Cardiac fibroblast (primary cell): ENCODE results near the gene NUDT19.
"Not testable (repeated sequence)": the region's sequence is repeated elsewhere in the genome, so short reads cannot be mapped to it uniquely, and the experiment has no call there.

Experiments
- DNase-seq, 2 donors: peaks; one replicate each; pipeline versions ENCODE4 v3.0.0 to v3.0.0-alpha.2; 2010; ENCODE audit warnings: low read depth in 2 of 2
- H3K4me3 ChIP-seq, 2 donors: replicated peaks in 1 of 2; 1 replicate in 1 of 2; 2 replicates in 1 of 2; pipeline ENCODE4 v1.5.1; 2011; ENCODE audit warnings: low read depth in 2 of 2, low read length in 2 of 2, mild to moderate bottlenecking in 2 of 2, moderate library complexity in 1 of 2
- TF ChIP-seq, protein P1 (sequence below): IDR thresholded peaks from one replicate; pipeline ENCODE4 v1.5.1; 2011; ENCODE audit warnings: low read depth, mild to moderate bottlenecking, low read length, inconsistent platforms

NUDT19 gene

DNA sequence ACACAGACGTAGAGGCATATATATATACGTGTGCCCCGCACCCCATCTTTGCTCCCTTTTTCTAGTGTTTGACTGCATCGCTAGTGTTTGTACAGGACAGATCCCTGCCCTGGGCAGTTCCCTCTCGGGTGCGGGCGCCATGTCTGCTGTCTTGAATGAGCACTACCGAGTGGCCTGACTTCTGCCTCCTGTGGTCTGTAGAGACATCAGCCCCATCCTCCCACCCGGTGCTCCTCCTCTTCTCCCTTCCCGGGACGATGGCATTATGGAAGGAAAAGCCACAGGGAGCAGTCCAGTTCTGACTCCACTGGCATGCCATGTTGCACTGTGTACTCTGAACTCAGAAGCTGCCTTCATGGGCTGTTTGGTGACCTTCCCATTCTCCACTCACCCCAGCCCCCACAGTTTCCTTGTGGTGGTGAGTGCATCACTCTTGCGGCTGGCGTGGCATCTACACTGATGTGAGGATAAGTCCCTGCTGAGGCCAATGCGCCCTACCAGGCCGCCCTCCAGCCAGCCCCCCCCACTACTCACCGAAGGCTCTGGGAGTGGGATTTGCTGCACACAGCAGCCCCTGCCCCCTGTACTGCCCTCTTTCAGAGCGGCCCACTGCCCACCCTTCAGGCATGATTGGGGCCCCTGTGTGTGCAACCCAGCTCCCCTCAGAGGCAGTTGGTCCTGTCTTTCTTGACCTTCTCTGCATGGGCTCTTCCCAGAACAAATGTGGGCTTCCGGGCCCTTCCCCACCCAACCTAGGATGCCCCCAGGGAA, 53.1 kb downstream of the NUDT19 start:
- TF ChIP-seq, protein P1, sequence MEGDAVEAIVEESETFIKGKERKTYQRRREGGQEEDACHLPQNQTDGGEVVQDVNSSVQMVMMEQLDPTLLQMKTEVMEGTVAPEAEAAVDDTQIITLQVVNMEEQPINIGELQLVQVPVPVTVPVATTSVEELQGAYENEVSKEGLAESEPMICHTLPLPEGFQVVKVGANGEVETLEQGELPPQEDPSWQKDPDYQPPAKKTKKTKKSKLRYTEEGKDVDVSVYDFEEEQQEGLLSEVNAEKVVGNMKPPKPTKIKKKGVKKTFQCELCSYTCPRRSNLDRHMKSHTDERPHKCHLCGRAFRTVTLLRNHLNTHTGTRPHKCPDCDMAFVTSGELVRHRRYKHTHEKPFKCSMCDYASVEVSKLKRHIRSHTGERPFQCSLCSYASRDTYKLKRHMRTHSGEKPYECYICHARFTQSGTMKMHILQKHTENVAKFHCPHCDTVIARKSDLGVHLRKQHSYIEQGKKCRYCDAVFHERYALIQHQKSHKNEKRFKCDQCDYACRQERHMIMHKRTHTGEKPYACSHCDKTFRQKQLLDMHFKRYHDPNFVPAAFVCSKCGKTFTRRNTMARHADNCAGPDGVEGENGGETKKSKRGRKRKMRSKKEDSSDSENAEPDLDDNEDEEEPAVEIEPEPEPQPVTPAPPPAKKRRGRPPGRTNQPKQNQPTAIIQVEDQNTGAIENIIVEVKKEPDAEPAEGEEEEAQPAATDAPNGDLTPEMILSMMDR = no peak
- no peak for DNase-seq
- H3K4me3 ChIP-seq = no peak overlapping the region

DNA sequence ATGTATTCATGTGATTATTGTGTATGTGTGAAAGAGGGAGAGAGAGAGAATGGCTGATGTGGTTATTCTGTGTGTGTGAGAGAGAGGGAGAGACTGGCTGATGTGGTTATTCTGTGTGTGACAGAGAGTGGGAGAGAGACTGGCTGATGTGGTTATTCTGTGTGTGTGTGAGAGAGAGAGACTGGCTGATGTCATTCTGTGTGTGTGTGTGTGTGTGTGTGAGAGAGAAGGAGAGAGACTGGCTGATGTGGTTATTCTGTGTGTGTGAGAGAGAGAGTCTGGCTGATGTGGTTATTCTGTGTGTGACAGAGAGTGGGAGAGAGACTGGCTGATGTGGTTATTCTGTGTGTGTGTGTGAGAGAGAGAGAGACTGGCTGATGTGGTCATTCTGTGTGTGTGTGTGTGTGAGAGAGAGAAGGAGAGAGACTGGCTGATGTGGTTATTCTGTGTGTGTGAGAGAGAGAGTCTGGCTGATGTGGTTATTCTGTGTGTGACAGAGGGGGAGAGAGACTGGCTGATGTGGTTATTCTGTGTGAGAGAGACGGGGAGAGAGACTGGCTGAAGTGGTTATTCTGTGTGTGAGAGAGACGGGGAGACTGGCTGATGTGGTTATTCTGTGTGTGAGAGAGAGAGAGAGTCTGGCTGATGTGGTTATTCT, 54.1 kb downstream of the NUDT19 start:
- H3K4me3 ChIP-seq = not testable (repeated sequence)
- peak; percentile 5 to 7 for DNase-seq

DNA sequence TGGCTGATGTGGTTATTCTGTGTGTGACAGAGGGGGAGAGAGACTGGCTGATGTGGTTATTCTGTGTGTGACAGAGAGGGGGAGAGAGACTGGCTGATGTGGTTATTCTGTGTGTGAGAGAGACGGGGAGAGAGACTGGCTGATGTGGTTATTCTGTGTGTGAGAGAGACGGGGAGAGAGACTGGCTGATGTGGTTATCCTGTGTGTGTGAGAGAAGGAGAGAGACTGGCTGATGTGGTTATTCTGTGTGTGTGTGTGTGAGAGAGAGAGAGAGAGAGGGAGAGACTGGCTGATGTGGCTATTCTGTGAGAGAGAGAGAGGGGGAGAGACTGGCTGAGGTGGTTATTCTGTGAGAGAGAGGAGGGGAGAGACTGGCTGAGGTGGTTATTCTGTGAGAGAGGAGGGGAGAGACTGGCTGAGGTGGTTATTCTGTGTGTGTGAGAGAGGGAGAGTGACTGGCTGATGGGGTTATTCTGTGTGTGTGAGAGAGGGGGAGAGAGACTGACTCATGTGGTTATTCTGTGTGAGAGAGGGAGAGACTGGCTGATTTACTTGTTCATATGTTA, 55.1 kb downstream of the NUDT19 start:
- peak; percentile 3 to 7 for DNase-seq
- not testable (repeated sequence) for H3K4me3 ChIP-seq

DNA sequence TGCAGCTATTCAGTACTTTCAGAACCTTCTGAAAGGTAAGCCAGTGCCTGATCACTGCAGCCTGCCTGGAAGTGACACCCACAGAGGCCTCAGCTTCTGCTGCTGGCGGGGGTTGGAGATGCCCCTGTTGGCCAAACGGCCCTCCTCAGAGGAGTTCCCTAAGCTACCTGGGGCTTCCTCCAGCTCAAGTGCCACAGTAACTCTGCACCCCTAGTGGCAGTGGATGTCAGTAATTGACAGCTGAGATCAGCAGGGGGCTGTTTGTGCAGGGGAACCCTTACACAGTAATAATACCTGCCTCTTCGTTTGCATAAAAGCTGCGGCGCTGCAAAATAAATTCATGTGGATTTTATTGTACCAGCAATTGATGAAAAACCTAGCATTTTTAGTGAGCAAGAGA, 56.9 kb downstream of the NUDT19 start:
- TF ChIP-seq, protein P1 = no peak
- DNase-seq = no peak
- H3K4me3 ChIP-seq = no peak overlapping the region

DNA sequence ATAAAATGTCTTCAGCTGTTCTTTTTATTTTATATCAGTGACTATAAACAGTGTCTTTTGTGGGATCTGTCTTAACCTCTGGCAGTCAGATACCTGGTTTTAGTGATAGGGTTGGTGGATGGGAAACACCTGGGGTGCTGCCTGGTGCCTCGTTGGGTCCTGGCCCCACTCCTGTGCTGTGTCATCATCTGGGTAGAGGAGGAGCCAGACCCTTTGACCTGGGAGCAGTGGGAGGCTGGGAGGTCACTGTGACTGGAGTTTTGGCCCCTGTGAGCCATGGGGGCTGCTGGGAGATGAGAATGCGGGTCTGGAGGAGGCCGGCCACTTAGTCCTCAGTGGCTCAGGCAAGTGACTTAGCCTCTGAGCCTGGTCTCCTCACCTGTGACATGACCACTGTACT, 57.3 kb downstream of the NUDT19 start:
- TF ChIP-seq, protein P1 = no peak
- DNase-seq = no peak
- no peak overlapping the region for H3K4me3 ChIP-seq

DNA sequence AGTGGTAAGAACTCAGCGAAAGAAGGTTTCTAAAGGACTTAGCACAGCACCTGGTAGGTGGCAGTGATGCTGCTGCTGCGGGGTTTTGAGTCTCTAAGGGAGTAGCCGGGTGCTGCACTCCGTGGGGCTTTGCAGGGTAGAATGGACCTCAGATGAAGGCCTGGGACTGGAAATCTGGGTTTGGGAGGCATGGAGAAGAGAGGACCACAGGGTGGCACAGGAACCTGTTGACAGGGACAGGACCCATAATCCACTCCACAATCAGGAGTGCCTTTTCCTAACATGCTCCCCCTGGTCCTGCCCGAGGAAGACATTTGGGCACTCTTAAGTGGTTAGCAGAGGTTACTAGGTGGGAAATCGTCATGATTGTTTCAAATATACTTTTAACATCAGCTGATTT, 57.7 kb downstream of the NUDT19 start:
- no peak for DNase-seq
- TF ChIP-seq, protein P1 = no peak
- no peak overlapping the region for H3K4me3 ChIP-seq

DNA sequence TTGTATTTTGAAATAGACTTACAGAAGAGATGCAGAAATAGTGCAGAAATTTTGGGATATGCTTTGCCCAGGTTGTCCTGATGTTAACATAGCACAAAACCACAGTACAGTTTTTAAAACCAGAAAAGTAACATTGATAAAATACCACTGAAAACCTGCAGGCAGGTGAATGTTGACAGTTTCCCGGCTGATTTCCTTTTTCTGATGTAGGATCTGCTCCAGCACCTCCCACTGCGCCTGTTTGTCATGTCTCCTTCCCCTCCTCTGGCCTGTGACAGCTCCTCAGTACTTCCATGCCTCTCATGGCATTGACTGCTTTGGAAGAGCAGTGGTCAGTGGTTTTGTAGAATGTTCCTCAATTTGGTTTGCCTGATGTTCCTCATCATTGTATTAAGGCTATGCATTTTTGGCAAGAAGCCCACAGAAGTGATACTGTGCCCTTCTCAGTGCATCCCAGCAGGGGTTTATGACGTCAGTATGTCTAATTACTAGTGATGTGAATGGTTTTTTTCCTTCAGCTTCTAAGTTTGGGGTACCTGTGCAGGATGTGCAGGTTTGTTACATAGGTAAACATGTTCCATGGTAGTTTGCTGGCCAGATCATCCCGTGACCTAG, 58.9 kb downstream of the NUDT19 start:
- H3K4me3 ChIP-seq = no peak overlapping the region
- TF ChIP-seq, protein P1 = no peak
- no peak for DNase-seq
